Caco-2 (cell line): ENCODE results near the gene WDR54. TPM values are rescaled to one million over a fixed set of nuclear protein-coding genes. Genes with fewer than 3 reads are reported as not detected.

Experiments
- BruUV-seq: library from RNA; stranded (reverse); fragments of 400-500 nt; replicated peaks from 2 replicates; lab custom pipeline; 2021; lab: Mats Ljungman, UMichigan
- CTCF ChIA-PET: fragments of 300-600 bp; sonication (Branson Sonifier 250); formaldehyde crosslinking; loops from one replicate; lab custom pipeline; 2022; ENCODE audit warnings: antibody characterized with exemption; lab: Charles Lee
- POLR2A ChIA-PET: fragments of 300-600 bp; sonication (Branson Sonifier 250); formaldehyde crosslinking; loops from one replicate; lab custom pipeline; 2022; ENCODE audit warnings: antibody characterized with exemption; lab: Charles Lee
- DNase-seq, 2 experiments: peaks; one replicate each; pipeline versions ENCODE4 v3.0.0 to v3.0.0-alpha.2; 2020 to 2022
- H3K27me3 ChIP-seq: replicated peaks from 2 replicates; pipeline ENCODE4 v1.6.0; 2011; ENCODE audit warnings: low read length; ENCODE audit not compliant: control insufficient read depth, insufficient read depth
- H3K36me3 ChIP-seq: 2 replicates; pipeline ENCODE4 v1.5.1; 2011; ENCODE audit warnings: low read length; ENCODE audit not compliant: control insufficient read depth, insufficient read depth
- H3K4me1 ChIP-seq: fragments of 250-450 bp; sonication (Bioruptor Pico); 2 replicates; pipeline ENCODE4 v1.5.1; 2020; ENCODE audit warnings: mild to moderate bottlenecking
- H3K4me3 ChIP-seq: 2 replicates; pipeline ENCODE4 v1.5.1; 2011; ENCODE audit warnings: low read depth, mild to moderate bottlenecking, control low read depth, low read length
- H3K9me3 ChIP-seq: fragments of 250-450 bp; sonication (Bioruptor Pico); 2 replicates; pipeline ENCODE4 v1.5.1; 2020; ENCODE audit warnings: mild to moderate bottlenecking, moderate library complexity
- H3K27ac Mint-ChIP-seq: one replicate; pipeline ENCODE4 v1.8.0; 2022; ENCODE audit warnings: mixed read lengths; ENCODE audit not compliant: unreplicated experiment
- H3K27me3 Mint-ChIP-seq: one replicate; pipeline ENCODE4 v1.8.0; 2022; ENCODE audit warnings: mixed read lengths; ENCODE audit not compliant: insufficient read depth, unreplicated experiment
- H3K36me3 Mint-ChIP-seq: one replicate; pipeline ENCODE4 v1.8.0; 2022; ENCODE audit warnings: mild to moderate bottlenecking, mixed read lengths; ENCODE audit not compliant: insufficient read depth, unreplicated experiment
- H3K4me1 Mint-ChIP-seq: one replicate; pipeline ENCODE4 v1.8.0; 2022; ENCODE audit warnings: low read depth, mixed read lengths; ENCODE audit not compliant: unreplicated experiment
- H3K4me3 Mint-ChIP-seq: one replicate; pipeline ENCODE4 v1.8.0; 2022; ENCODE audit warnings: mild to moderate bottlenecking, moderate library complexity, mixed read lengths; ENCODE audit not compliant: unreplicated experiment
- H3K9me3 Mint-ChIP-seq: one replicate; pipeline ENCODE4 v1.8.0; 2022; ENCODE audit warnings: mixed read lengths; ENCODE audit not compliant: unreplicated experiment
- intact Hi-C: fragments of 100-400 bp; cut with micrococcal nuclease; formaldehyde crosslinking; loops from one replicate; pipeline ENCODE4 v1.10.0; 2022; ENCODE audit not compliant: unreplicated experiment
- total RNA-seq: library from RNA; stranded (reverse); gene quantifications from 2 replicates; pipeline ENCODE4 v1.2.3, GENCODE V29; 2022
- TF ChIP-seq, protein P1 (sequence below), 2 experiments: fragments of 200-600 bp in 1 of 2; IDR thresholded peaks; 1 replicate in 1 of 2; 2 replicates in 1 of 2; pipeline versions ENCODE4 v1.5.1 to v1.8.0; 2011 to 2022; ENCODE audit warnings: antibody characterized with exemption in 1 of 2, control low read depth in 1 of 2, inconsistent platforms in 1 of 2, low read depth in 1 of 2, low read length in 1 of 2, mild to moderate bottlenecking in 1 of 2, moderate library complexity in 1 of 2; ENCODE audit not compliant: insufficient read depth in 1 of 2, severe bottlenecking in 1 of 2, unreplicated experiment in 1 of 2

The WDR54 gene
- total RNA-seq, 1 experiment from 2014 or later: 9.9 TPM

DNA sequence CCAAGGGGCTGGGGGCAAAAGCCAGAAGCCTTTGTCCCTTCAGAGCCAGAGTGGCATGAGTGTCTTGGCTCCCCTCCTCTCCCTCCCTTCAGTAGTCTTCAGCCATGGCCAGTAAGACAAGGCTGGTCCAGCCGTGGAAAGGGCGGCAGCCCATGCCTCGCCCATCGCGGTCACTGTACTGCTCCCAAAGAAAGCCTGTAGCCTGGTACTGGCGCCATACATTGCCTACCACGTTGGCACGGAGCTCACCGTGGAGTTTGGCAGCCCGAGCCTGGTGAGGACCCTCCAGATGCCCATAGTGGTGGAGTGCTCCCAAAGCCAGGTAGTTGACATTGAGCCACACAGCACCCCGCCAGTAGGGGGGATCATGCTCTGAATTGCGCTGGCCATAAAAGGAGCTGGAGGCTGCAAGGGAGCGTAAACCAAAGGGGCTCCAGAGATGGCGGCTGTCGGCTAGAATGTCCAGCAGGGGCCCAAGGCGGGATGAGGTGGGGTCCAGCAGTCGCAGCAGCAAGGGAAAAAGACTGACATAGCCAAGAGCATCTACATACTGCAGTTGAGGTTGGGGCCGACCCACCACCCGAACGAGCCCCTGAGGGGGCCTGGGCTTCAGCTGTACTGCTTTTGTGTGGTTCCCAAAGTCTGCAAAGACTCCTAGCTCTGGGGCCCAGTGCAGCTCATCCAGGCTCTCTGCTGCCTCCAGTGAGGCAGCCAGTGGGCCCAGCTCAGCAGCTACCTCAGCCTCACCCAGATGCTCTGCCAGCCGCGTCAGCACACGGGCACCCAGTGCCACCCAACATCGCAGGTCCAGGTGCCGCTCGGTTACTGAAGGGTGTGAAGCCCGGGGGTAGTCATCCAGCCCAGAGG is 39.9 kb downstream of the WDR54 start:
- Mint-ChIP-seq H3K27me3 (no peaks in the 10 kb centered on the region), H3K36me3 (peaks cover 71% of the 10 kb centered on the region), H3K4me3 (no peak overlapping the region), H3K27ac (peak overlapping the region; percentile 69), H3K9me3 (no peaks in the 10 kb centered on the region), H3K4me1 (peaks cover 20% of the 10 kb centered on the region)
- BruUV-seq: no TSS peak
- Histone ChIP-seq H3K36me3 (peaks cover 4% of the 10 kb centered on the region), H3K27me3 (no peaks in the 10 kb centered on the region), H3K4me3 (no peak overlapping the region), H3K4me1 (peaks cover 9% of the 10 kb centered on the region; the same call in 1 of the 2 replicates), H3K9me3 (no peaks in the 10 kb centered on the region)
- intact Hi-C loops: no loop called here
- ChIA-PET CTCF (interaction anchor here (0.7 to 1.0 kb wide), 9 partner anchors 10 to 126 kb away, joined by 3 to 5 read pairs (median 4); partner anchors contain the start of genes AUP1, CCDC142, HTRA2 and MRPL53), POLR2A (interaction anchor here (0.5 kb wide), 1 partner anchor 31 kb away, joined by 3 read pairs; no protein-coding TSS in a partner anchor)
- TF ChIP-seq, protein P1, sequence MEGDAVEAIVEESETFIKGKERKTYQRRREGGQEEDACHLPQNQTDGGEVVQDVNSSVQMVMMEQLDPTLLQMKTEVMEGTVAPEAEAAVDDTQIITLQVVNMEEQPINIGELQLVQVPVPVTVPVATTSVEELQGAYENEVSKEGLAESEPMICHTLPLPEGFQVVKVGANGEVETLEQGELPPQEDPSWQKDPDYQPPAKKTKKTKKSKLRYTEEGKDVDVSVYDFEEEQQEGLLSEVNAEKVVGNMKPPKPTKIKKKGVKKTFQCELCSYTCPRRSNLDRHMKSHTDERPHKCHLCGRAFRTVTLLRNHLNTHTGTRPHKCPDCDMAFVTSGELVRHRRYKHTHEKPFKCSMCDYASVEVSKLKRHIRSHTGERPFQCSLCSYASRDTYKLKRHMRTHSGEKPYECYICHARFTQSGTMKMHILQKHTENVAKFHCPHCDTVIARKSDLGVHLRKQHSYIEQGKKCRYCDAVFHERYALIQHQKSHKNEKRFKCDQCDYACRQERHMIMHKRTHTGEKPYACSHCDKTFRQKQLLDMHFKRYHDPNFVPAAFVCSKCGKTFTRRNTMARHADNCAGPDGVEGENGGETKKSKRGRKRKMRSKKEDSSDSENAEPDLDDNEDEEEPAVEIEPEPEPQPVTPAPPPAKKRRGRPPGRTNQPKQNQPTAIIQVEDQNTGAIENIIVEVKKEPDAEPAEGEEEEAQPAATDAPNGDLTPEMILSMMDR (IDR thresholded peaks at IDR 0.05; ENCODE audit: insufficient read depth in 1 of 2, low read depth in 1 of 2, low read length in 1 of 2, severe bottlenecking in 1 of 2, unreplicated experiment in 1 of 2): peak; percentile 33 to 48
- peak; percentile 65 to 69 for DNase-seq

DNA sequence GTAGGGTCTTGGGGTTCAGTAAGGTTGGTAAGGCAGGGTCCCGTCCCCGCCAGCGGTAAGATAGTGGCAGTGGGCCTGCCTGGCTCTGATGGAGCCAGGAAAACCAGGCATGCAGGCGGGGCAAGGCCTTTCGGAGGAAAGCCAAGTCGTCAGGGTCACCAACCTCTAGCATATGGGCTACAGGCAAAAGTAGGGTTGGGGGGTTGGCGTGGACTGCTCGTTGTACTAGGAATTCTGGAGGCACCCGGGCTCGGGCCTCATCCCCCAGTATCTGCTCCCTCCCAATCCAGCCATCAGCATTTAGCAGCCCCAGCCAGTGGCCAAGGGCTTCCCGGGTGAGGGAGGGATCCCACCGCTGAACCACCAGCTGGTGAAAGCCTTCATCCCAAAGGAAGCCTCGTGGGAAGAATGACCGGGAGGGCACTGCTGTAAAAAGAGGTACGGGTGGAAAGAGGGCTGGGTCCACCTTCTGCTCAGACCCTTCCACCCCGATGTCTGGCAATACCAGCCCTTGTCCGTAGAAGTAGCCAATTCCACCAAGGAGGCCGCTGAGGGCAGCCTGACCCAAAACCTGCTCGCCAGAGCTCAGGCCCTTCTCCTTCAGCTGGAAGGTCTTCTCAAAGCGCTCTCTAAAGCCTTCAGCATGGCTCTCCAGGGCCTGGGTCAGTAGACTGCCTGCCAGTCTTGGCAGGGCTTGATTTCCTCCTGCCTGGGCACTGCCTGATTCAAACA is 40.7 kb downstream of the WDR54 start:
- peaks cover 14% of the 10 kb centered on the region for H3K4me1 Mint-ChIP-seq
- CTCF ChIA-PET: interaction anchor here (0.7 to 1.0 kb wide), 9 partner anchors 9 to 126 kb away, joined by 3 to 5 read pairs (median 4); partner anchors contain the start of genes AUP1, CCDC142, HTRA2 and MRPL53
- intact Hi-C loops: no loop called here
- peak overlapping the region; percentile 55 for H3K4me3 Mint-ChIP-seq
- no peaks in the 10 kb centered on the region for H3K9me3 Mint-ChIP-seq
- Histone ChIP-seq H3K9me3 (no peaks in the 10 kb centered on the region), H3K4me1 (0 out of 2 replicates have a peak, but pooled peaks cover 5% of the 10 kb centered on the region), H3K36me3 (peaks cover 4% of the 10 kb centered on the region), H3K27me3 (no peaks in the 10 kb centered on the region), H3K4me3 (no peak overlapping the region)
- H3K27ac Mint-ChIP-seq: no peak overlapping the region
- DNase-seq: no peak
- H3K36me3 Mint-ChIP-seq: peaks cover 68% of the 10 kb centered on the region
- BruUV-seq: no TSS peak
- POLR2A ChIA-PET: interaction anchor here (0.5 kb wide), 1 partner anchor 32 kb away, joined by 3 read pairs; no protein-coding TSS in a partner anchor
- H3K27me3 Mint-ChIP-seq: no peaks in the 10 kb centered on the region
- TF ChIP-seq, protein P1 (IDR thresholded peaks at IDR 0.05; ENCODE audit: insufficient read depth in 1 of 2, low read depth in 1 of 2, low read length in 1 of 2, severe bottlenecking in 1 of 2, unreplicated experiment in 1 of 2): no peak

DNA sequence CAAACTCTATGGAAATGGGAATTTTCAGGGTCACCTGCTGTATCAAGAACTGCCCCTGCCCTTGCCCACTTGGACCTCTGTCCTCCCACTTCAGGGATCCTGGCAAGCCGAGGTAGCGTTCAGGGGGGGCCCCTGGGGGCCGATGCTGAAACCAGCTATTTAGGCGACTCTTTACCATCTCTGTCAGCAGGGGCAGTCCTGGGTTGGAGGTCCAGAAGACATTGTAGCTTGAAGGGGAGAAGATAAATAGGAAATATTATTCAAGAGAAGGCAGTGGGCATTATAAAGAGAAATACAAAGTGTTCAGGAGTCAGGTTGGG is 41.2 kb downstream of the WDR54 start:
- Mint-ChIP-seq H3K27me3 (no peaks in the 10 kb centered on the region), H3K4me3 (peak overlapping the region; percentile 55), H3K27ac (no peak overlapping the region), H3K9me3 (no peaks in the 10 kb centered on the region), H3K4me1 (peaks cover 14% of the 10 kb centered on the region), H3K36me3 (peaks cover 63% of the 10 kb centered on the region)
- CTCF ChIA-PET: no interaction called here
- H3K9me3 ChIP-seq: no peaks in the 10 kb centered on the region
- 0 out of 2 replicates have a peak, but pooled peaks cover 5% of the 10 kb centered on the region for H3K4me1 ChIP-seq
- H3K36me3 ChIP-seq: peaks cover 4% of the 10 kb centered on the region
- BruUV-seq: no TSS peak
- no peak for DNase-seq
- POLR2A ChIA-PET: no interaction called here
- intact Hi-C loops: no loop called here
- TF ChIP-seq, protein P1 (IDR thresholded peaks at IDR 0.05; ENCODE audit: insufficient read depth in 1 of 2, low read depth in 1 of 2, low read length in 1 of 2, severe bottlenecking in 1 of 2, unreplicated experiment in 1 of 2): no peak
- no peak overlapping the region for H3K4me3 ChIP-seq
- no peaks in the 10 kb centered on the region for H3K27me3 ChIP-seq
